Activated T-cell treated with anti-CD3 and anti-CD28 coated beads, Interleukin-2, amount 50 U/mL, for 24 hours (primary cell): ENCODE results near the gene NFYB.
"Not testable (repeated sequence)": the region's sequence is repeated elsewhere in the genome, so short reads cannot be mapped to it uniquely, and the experiment has no call there.

Experiments used
- DNase-seq: peaks from one replicate; pipeline ENCODE4 v3.0.0-alpha.2; 2020
- H3K27ac Mint-ChIP-seq: 2 replicates; pipeline ENCODE4 v1.8.0; 2020; ENCODE audit warnings: mild to moderate bottlenecking, mixed read lengths
- H3K27me3 Mint-ChIP-seq: 2 replicates; pipeline ENCODE4 v1.8.0; 2020; ENCODE audit warnings: mixed read lengths
- H3K36me3 Mint-ChIP-seq: 2 replicates; pipeline ENCODE4 v1.8.0; 2020; ENCODE audit warnings: low read depth, mixed read lengths
- H3K4me1 Mint-ChIP-seq: 2 replicates; pipeline ENCODE4 v1.8.0; 2020; ENCODE audit warnings: low read depth, mixed read lengths
- H3K4me3 Mint-ChIP-seq: 2 replicates; pipeline ENCODE4 v1.8.0; 2020; ENCODE audit warnings: mild to moderate bottlenecking, moderate library complexity, mixed read lengths
- H3K9me3 Mint-ChIP-seq: 2 replicates; pipeline ENCODE4 v1.8.0; 2020; ENCODE audit warnings: mixed read lengths

NFYB gene

GRCh38 chr12:104168596-104168995 lies 30.6 kb upstream of the NFYB start:
- no peak for DNase-seq
- no peaks in the 10 kb centered on the region for H3K36me3 Mint-ChIP-seq
- no peaks in the 10 kb centered on the region for H3K9me3 Mint-ChIP-seq
- H3K4me3 Mint-ChIP-seq, result no peak overlapping the region
- no peak overlapping the region for H3K27ac Mint-ChIP-seq
- H3K4me1 Mint-ChIP-seq, result peaks cover under 1% of the 10 kb centered on the region
- H3K27me3 Mint-ChIP-seq, result peaks cover 8% of the 10 kb centered on the region

GRCh38 chr12:104167519-104168458 lies 29.8 kb upstream of the NFYB start:
- Mint-ChIP-seq H3K36me3 (no peaks in the 10 kb centered on the region), H3K9me3 (peaks cover 1% of the 10 kb centered on the region), H3K4me3 (no peak overlapping the region), H3K4me1 (peaks cover 7% of the 10 kb centered on the region), H3K27ac (no peak overlapping the region), H3K27me3 (peaks cover 8% of the 10 kb centered on the region)
- DNase-seq, result no peak

DNA sequence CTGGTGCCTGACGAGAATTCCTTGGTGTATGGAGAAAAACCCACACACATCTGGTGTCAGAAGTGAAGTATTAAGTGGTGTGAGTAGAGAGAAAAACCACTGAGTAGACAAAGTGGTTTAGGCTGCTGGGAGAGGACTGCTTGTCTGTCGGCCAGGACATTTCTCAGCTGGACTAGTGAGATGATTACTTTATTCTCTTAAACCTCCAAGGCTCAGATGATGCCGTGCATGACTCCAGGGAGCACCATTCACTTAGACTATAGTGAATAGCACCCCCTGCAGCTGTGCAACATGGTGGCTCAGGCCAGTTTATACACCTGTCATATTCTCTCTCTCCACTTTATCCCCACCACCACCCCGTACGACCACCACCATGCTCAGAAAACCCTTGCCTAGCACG lies 28.5 kb upstream of the NFYB start:
- H3K9me3 Mint-ChIP-seq, result peaks cover 4% of the 10 kb centered on the region
- no peak for DNase-seq
- peaks cover 8% of the 10 kb centered on the region for H3K27me3 Mint-ChIP-seq
- H3K27ac Mint-ChIP-seq, result no peak overlapping the region
- no peak overlapping the region for H3K4me3 Mint-ChIP-seq
- no peaks in the 10 kb centered on the region for H3K36me3 Mint-ChIP-seq
- H3K4me1 Mint-ChIP-seq, result peaks cover 10% of the 10 kb centered on the region

- no peaks in the 10 kb centered on the region for H3K36me3 Mint-ChIP-seq
These were observed 27.8 kb upstream of the NFYB start for GRCh38 chr12:104165801-104166200.

GRCh38 chr12:104164634-104165033 lies 26.6 kb upstream of the NFYB start:
- H3K4me1 Mint-ChIP-seq, result peaks cover 10% of the 10 kb centered on the region
- H3K27me3 Mint-ChIP-seq, result peaks cover 8% of the 10 kb centered on the region
- H3K27ac Mint-ChIP-seq, result no peak overlapping the region
- H3K36me3 Mint-ChIP-seq, result no peaks in the 10 kb centered on the region
- no peak for DNase-seq
- peaks cover 4% of the 10 kb centered on the region for H3K9me3 Mint-ChIP-seq
- H3K4me3 Mint-ChIP-seq, result no peak overlapping the region

More at GRCh38 chr12:104165801-104166200, 27.8 kb upstream of the NFYB start:
- no peak for DNase-seq
- Mint-ChIP-seq H3K27me3 (peaks cover 8% of the 10 kb centered on the region), H3K4me1 (peaks cover 10% of the 10 kb centered on the region), H3K4me3 (no peak overlapping the region), H3K9me3 (peaks cover 4% of the 10 kb centered on the region), H3K27ac (no peak overlapping the region)

DNA sequence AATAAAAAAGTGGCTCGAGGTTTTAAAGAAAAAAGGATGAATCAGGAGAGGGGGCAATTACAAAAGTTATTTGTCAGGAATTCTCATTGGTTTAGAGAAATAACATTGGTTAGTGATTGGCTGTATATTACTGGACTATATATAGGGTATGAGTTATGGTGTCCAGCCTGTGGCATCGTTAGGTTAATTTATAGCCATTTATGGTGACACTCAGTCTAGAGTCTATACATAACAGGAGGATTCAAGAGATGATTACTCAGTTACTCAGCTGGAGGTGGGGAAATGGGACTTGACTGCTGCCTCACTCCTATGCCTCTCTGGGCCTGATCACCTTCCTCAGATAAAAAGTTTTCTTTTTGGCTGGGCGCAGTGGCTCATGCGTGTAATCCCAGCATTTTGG lies 25.6 kb upstream of the NFYB start:
- Mint-ChIP-seq H3K9me3 (peaks cover 4% of the 10 kb centered on the region), H3K4me3 (no peak overlapping the region), H3K4me1 (peaks cover 10% of the 10 kb centered on the region), H3K36me3 (no peaks in the 10 kb centered on the region), H3K27me3 (peaks cover 8% of the 10 kb centered on the region), H3K27ac (no peak overlapping the region)
- no peak for DNase-seq

DNA sequence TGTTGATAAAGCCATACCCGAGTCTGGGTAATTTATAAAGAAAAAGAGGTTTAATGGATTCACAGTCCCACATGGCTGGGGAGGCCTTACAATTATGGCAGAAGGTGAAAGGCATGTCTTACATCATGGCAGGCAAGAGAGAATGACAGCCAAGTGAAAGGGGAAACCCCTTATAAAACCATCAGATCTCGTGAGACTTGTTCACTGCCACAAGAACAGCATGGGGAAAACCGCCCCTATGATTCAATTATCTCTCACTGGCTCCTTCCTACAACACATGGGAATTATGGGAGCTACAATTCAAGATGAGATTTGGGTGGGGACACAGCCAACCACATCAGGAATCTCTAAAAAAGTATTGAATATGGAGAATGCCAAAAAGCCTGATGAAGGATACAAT lies 25.0 kb upstream of the NFYB start:
- not testable (repeated sequence) for H3K9me3 Mint-ChIP-seq, H3K27me3 Mint-ChIP-seq, H3K4me3 Mint-ChIP-seq, DNase-seq, H3K36me3 Mint-ChIP-seq, H3K27ac Mint-ChIP-seq
- H3K4me1 Mint-ChIP-seq, result peaks cover 10% of the 10 kb centered on the region

GRCh38 chr12:104155711-104156555 lies 17.9 kb upstream of the NFYB start:
- no peak for DNase-seq
- Mint-ChIP-seq H3K27me3 (no peaks in the 10 kb centered on the region), H3K4me1 (peaks cover 7% of the 10 kb centered on the region), H3K4me3 (no peak overlapping the region), H3K9me3 (no peaks in the 10 kb centered on the region), H3K36me3 (no peaks in the 10 kb centered on the region), H3K27ac (no peak overlapping the region)

GRCh38 chr12:104154806-104155205 lies 16.8 kb upstream of the NFYB start:
- H3K9me3 Mint-ChIP-seq, result no peaks in the 10 kb centered on the region
- H3K4me3 Mint-ChIP-seq, result no peak overlapping the region
- H3K36me3 Mint-ChIP-seq, result no peaks in the 10 kb centered on the region
- H3K27me3 Mint-ChIP-seq, result no peaks in the 10 kb centered on the region
- no peak overlapping the region for H3K27ac Mint-ChIP-seq
- DNase-seq, result no peak
- H3K4me1 Mint-ChIP-seq, result peaks cover 7% of the 10 kb centered on the region

GRCh38 chr12:104154286-104154685 lies 16.3 kb upstream of the NFYB start:
- Mint-ChIP-seq H3K27ac (no peak overlapping the region), H3K36me3 (no peaks in the 10 kb centered on the region), H3K4me1 (peaks cover 7% of the 10 kb centered on the region), H3K27me3 (no peaks in the 10 kb centered on the region), H3K4me3 (no peak overlapping the region), H3K9me3 (no peaks in the 10 kb centered on the region)
- no peak for DNase-seq

DNA sequence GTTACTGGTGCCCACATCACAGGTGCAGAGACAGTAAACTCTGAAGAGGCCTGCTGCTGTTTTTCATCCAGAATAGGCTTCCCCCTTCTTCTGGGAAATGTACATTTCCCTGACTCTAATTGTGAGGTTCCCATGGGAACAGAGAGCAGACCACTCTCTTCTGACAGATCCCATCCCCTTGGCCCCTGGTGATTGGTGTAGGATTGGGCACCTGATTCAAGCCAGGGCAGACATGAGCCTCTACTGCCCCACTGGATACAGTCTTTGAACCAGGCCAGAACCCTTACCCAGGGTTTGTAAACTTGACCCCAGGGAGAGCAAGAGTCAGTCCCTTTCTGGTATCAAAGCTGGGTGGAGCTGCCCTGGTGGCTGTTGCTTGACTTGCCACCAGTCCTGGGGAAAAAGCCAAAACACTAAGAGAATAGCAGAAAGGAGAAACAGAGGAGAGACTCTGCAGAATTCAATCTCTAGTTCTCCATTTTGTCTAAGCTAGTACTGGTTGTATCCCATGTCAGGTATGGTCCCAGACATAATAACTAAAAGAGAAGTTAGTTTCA lies 14.8 kb upstream of the NFYB start:
- H3K4me3 Mint-ChIP-seq, result no peak overlapping the region
- no peak for DNase-seq
- no peaks in the 10 kb centered on the region for H3K27me3 Mint-ChIP-seq
- no peaks in the 10 kb centered on the region for H3K36me3 Mint-ChIP-seq
- H3K9me3 Mint-ChIP-seq, result no peaks in the 10 kb centered on the region
- H3K27ac Mint-ChIP-seq, result no peak overlapping the region
- peaks cover 7% of the 10 kb centered on the region for H3K4me1 Mint-ChIP-seq

GRCh38 chr12:104150416-104150815 lies 12.4 kb upstream of the NFYB start:
- no peak for DNase-seq
- no peak overlapping the region for H3K4me3 Mint-ChIP-seq
- peaks cover 7% of the 10 kb centered on the region for H3K4me1 Mint-ChIP-seq
- no peaks in the 10 kb centered on the region for H3K36me3 Mint-ChIP-seq
- H3K27ac Mint-ChIP-seq, result no peak overlapping the region
- peaks cover 5% of the 10 kb centered on the region for H3K9me3 Mint-ChIP-seq
- peaks cover 5% of the 10 kb centered on the region for H3K27me3 Mint-ChIP-seq

DNA sequence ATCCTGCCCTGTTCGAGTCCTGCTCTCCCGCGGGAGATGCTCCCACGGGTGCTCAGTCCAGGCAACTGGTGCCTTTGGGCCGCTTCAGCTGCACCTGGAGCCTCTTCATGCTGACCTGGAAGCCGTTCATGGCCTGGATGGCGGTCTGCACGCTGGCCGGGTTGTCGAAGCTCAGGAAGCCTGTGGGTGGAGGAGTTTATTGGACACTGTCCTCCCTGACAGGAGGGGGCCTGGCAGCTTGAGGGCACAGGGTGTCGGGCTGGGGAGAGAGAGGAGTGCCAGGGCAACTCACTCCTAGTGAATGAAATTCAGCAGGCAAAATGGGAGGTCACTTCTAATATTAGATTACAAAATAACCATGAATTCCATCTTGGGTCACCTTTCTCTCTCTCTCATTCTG lies 9.3 kb upstream of the NFYB start:
- Mint-ChIP-seq H3K27ac (no peak overlapping the region), H3K9me3 (peaks cover 5% of the 10 kb centered on the region), H3K27me3 (peaks cover 8% of the 10 kb centered on the region), H3K4me3 (no peak overlapping the region), H3K36me3 (no peaks in the 10 kb centered on the region), H3K4me1 (peaks cover 5% of the 10 kb centered on the region)
- no peak for DNase-seq

DNA sequence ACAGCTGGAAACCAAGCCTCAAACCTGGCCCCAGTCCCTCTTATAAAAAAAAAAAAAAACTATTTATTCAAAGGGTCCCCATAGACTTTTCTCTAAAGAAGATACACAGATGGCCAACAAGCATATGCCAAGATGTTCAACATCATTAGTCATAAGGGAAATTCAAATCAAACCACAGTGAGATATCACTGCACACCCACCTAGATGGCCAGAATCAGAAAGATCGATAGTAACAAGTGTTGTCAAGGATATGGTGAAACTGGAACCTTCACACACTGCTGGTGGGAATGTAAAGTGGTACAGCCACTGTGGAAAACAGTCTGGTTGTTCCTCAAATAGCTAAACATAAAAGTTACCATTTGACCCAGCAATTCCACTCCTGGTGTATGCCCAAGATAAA lies 5.9 kb upstream of the NFYB start:
- H3K4me3 Mint-ChIP-seq, result no peak overlapping the region
- H3K9me3 Mint-ChIP-seq, result peaks cover 5% of the 10 kb centered on the region
- H3K27me3 Mint-ChIP-seq, result peaks cover 8% of the 10 kb centered on the region
- no peaks in the 10 kb centered on the region for H3K36me3 Mint-ChIP-seq
- no peak for DNase-seq
- no peak overlapping the region for H3K27ac Mint-ChIP-seq
- peaks cover 7% of the 10 kb centered on the region for H3K4me1 Mint-ChIP-seq
